Dendritic cell treated with granulocyte-macrophage colony-stimulating factor and Interleukin-4, amounts not matched to agents 40 ng/mL and 50 ng/mL, for 4 days (primary cell): Measurements from ENCODE around the gene SNX25.

Source experiments
- H3K27ac Mint-ChIP-seq: one replicate; pipeline ENCODE4 v1.8.0; 2022; ENCODE audit warnings: mild to moderate bottlenecking, mixed read lengths
- H3K27me3 Mint-ChIP-seq: one replicate; pipeline ENCODE4 v1.8.0; 2022; ENCODE audit warnings: mild to moderate bottlenecking, mixed read lengths
- H3K36me3 Mint-ChIP-seq: one replicate; pipeline ENCODE4 v1.8.0; 2022; ENCODE audit warnings: low read depth, mixed read lengths
- H3K4me1 Mint-ChIP-seq: one replicate; pipeline ENCODE4 v1.8.0; 2022; ENCODE audit warnings: low read depth, mixed read lengths
- H3K4me3 Mint-ChIP-seq: one replicate; pipeline ENCODE4 v1.8.0; 2022; ENCODE audit warnings: mild to moderate bottlenecking, moderate library complexity, mixed read lengths
- H3K9me3 Mint-ChIP-seq: one replicate; pipeline ENCODE4 v1.8.0; 2022; ENCODE audit warnings: mixed read lengths
- intact Hi-C: fragments of 100-400 bp; cut with micrococcal nuclease; formaldehyde crosslinking; loops from one replicate; pipeline ENCODE4 v1.15.0; 2022

The SNX25 gene

GRCh38 chr4:185209031-185209851 lies at the start of gene SNX25:
SNX25 (plus strand) TSS chr4:185209598; CDS start chr4:185209827, 229 bp downstream.
- Mint-ChIP-seq H3K4me3 (peak within 1 kb of the TSS; percentile 80), H3K36me3 (no peaks in the 10 kb centered on the region), H3K27ac (peak within 1 kb of the TSS; percentile 70), H3K27me3 (peaks cover 64% of the 10 kb centered on the region), H3K4me1 (peaks cover 43% of the 10 kb centered on the region), H3K9me3 (no peaks in the 10 kb centered on the region)
- intact Hi-C loops = loop anchor here (10.0 kb wide), 4 partner anchors 186 to 856 kb away; partner anchors contain the start of genes ANKRD37, LRP2BP, TLR3 and UFSP2

DNA sequence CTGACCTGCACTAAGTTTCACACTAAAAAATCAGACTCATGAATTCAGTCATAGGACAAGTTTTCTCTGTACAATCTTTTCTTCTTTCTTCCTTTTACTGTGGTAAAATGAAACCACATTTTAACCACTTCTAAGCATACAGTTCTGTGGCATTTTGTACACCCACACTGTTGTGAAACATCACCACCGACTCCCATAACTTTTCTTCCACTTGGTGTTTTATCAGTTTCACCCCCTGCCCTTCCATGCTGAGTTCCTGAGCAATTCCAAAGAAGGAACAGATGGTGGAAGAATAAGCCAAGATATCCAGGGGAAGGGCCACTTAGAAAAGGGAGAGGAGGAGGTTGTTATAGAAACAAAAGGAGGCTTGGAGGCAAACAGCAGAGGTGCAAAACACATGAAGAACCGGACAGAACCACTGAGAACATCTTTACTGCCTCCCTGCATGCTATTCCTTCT lies 43.8 kb upstream of the SNX25 start:
- H3K9me3 Mint-ChIP-seq = no peaks in the 10 kb centered on the region

DNA sequence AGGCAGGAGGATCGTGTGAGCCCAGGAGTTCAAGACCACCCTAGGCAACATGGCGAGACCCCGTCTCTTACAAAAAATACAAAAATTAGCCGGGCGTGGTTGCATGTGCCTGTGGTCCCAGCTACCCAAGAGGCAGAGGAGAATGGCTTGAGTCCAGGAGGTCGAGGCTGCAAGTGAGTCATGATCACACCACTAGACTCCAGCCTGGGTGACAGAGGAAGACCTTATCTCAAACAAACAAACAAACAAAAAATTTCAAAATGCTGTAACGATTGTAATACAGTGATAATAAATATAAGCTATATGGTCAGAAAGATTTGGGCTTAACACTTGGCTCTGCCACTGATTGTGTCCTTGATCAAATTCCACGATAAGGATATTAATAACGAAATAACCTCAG lies 42.2 kb upstream of the SNX25 start:
- Mint-ChIP-seq H3K4me1 (peaks cover 10% of the 10 kb centered on the region), H3K27ac (no peak overlapping the region), H3K36me3 (peaks cover 39% of the 10 kb centered on the region), H3K27me3 (no peaks in the 10 kb centered on the region), H3K9me3 (no peaks in the 10 kb centered on the region), H3K4me3 (no peak overlapping the region)
- intact Hi-C loops = no loop called here

More for the DNA sequence above, 43.8 kb upstream of the SNX25 start:
- peaks cover 10% of the 10 kb centered on the region for H3K4me1 Mint-ChIP-seq
- no peaks in the 10 kb centered on the region for H3K27me3 Mint-ChIP-seq
- H3K27ac Mint-ChIP-seq = no peak overlapping the region
- H3K4me3 Mint-ChIP-seq = no peak overlapping the region
- peaks cover 39% of the 10 kb centered on the region for H3K36me3 Mint-ChIP-seq
- intact Hi-C loops = no loop called here

- H3K4me3 Mint-ChIP-seq = no peak overlapping the region
- no peak overlapping the region for H3K27ac Mint-ChIP-seq
- H3K9me3 Mint-ChIP-seq = no peaks in the 10 kb centered on the region
- no peaks in the 10 kb centered on the region for H3K27me3 Mint-ChIP-seq
- H3K36me3 Mint-ChIP-seq = peaks cover 44% of the 10 kb centered on the region
- H3K4me1 Mint-ChIP-seq = no peaks in the 10 kb centered on the region
- intact Hi-C loops = no loop called here
Observed at GRCh38 chr4:185171373-185172071, 37.9 kb upstream of the SNX25 start.

DNA sequence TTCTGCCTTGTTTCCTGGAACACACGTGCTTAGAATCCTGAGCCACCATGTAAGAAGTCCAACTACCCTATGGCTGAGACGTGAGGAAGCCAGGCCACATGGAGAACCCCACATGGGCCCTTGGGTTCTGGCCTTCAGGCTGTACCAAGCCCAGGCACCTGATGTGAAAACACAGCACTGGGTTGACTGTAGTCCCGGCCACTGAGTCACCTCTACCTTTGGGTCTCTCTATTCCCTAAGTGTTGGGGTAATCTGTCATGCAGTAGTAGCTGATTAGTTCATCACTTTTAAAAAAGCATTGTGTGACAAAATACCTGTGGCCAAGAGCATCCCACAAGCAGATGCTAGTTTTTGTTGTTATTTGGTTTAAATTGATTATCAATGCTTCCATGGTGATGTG lies 29.9 kb upstream of the SNX25 start:
- Mint-ChIP-seq H3K4me1 (no peaks in the 10 kb centered on the region), H3K9me3 (no peaks in the 10 kb centered on the region), H3K27ac (no peak overlapping the region), H3K4me3 (no peak overlapping the region), H3K27me3 (no peaks in the 10 kb centered on the region), H3K36me3 (peaks cover 12% of the 10 kb centered on the region)
- intact Hi-C loops = no loop called here

DNA sequence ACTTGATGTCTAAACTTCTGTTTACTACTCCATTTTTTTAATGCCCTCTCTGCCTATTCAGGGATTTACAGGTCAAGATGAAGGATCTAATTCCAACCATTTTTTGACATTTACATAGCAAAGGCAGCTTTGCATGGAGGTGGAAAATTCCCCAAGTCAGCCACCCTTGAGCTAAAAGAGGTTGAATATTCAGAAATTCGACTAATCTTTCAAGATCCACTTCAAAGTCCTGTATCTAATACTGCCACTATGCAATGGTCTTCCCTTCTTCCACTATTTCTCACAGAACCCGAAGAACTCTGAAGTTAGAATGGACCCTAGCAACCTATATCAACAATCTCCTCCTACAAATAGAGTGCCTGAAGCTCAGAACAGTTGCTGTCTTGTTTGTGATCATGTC lies 27.2 kb upstream of the SNX25 start:
- H3K27ac Mint-ChIP-seq = no peak overlapping the region
- intact Hi-C loops = no loop called here

GRCh38 chr4:185183622-185184281 lies 25.6 kb upstream of the SNX25 start:
- H3K27me3 Mint-ChIP-seq = no peaks in the 10 kb centered on the region
- intact Hi-C loops = no loop called here
- H3K4me1 Mint-ChIP-seq = no peaks in the 10 kb centered on the region
- H3K9me3 Mint-ChIP-seq = no peaks in the 10 kb centered on the region
- H3K4me3 Mint-ChIP-seq = no peak overlapping the region
- peaks cover 5% of the 10 kb centered on the region for H3K36me3 Mint-ChIP-seq
- no peak overlapping the region for H3K27ac Mint-ChIP-seq

More for the DNA sequence above, 27.2 kb upstream of the SNX25 start:
- H3K9me3 Mint-ChIP-seq = no peaks in the 10 kb centered on the region
- H3K36me3 Mint-ChIP-seq = no peaks in the 10 kb centered on the region
- no peaks in the 10 kb centered on the region for H3K4me1 Mint-ChIP-seq
- H3K4me3 Mint-ChIP-seq = no peak overlapping the region
- no peaks in the 10 kb centered on the region for H3K27me3 Mint-ChIP-seq

DNA sequence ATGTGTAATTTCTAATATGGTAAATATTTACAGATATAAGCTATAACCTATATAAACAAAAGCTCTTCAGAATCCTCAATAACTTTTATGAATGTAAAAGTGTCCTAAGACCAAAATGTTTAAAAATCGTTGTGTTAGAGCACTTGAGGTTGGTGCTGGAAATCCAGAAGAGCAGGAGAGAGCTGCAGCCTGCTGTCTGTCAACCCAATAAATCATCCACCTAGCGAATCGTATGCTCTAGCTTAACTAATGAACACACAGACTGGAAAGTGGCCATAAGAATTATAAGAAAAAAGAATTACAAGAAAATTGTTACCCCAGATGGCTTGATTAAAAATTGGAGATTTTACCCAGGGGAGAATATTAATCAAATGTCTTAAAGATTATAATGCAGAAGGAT lies 22.6 kb upstream of the SNX25 start:
- no peaks in the 10 kb centered on the region for H3K4me1 Mint-ChIP-seq
- H3K27me3 Mint-ChIP-seq = no peaks in the 10 kb centered on the region
- no peak overlapping the region for H3K4me3 Mint-ChIP-seq
- H3K36me3 Mint-ChIP-seq = peaks cover 23% of the 10 kb centered on the region
- no peaks in the 10 kb centered on the region for H3K9me3 Mint-ChIP-seq
- intact Hi-C loops = no loop called here
- no peak overlapping the region for H3K27ac Mint-ChIP-seq

GRCh38 chr4:185189606-185190305 lies 19.6 kb upstream of the SNX25 start:
- no peak overlapping the region for H3K27ac Mint-ChIP-seq
- intact Hi-C loops = no loop called here
- peaks cover 23% of the 10 kb centered on the region for H3K36me3 Mint-ChIP-seq
- H3K27me3 Mint-ChIP-seq = no peaks in the 10 kb centered on the region
- H3K9me3 Mint-ChIP-seq = no peaks in the 10 kb centered on the region
- no peaks in the 10 kb centered on the region for H3K4me1 Mint-ChIP-seq
- H3K4me3 Mint-ChIP-seq = no peak overlapping the region

DNA sequence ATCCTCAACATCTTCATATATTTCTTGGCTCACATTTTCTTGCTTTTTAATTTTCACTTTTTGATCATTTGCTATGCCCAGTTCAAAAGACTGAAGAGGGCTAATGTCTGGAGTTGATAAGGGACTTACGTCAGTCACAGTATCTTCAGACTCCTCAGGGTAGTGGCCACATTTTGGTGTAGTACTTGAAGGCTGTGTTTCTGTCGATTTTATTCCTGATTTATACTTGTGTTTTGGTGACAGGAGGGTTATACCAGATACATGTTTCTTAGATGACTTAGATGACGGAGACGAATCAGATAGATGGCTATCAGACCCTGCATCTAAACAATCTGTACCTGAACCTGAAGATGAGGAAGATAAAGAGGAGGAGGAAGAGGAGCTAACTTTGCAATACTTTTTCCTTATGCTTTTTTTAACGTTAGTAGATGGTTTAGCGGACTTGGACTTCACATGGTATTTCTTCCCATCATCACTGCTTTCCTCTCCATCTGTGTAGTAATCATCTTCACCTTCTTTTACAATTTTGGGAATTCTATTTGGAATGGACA lies 19.0 kb upstream of the SNX25 start:
- intact Hi-C loops = no loop called here
- Mint-ChIP-seq H3K4me3 (no peak overlapping the region), H3K4me1 (no peaks in the 10 kb centered on the region), H3K36me3 (peaks cover 23% of the 10 kb centered on the region), H3K27ac (no peak overlapping the region), H3K27me3 (no peaks in the 10 kb centered on the region), H3K9me3 (no peaks in the 10 kb centered on the region)

GRCh38 chr4:185192059-185192458 lies 17.3 kb upstream of the SNX25 start:
- Mint-ChIP-seq H3K27ac (no peak overlapping the region), H3K4me3 (no peak overlapping the region), H3K36me3 (peaks cover 23% of the 10 kb centered on the region), H3K27me3 (no peaks in the 10 kb centered on the region), H3K4me1 (no peaks in the 10 kb centered on the region), H3K9me3 (no peaks in the 10 kb centered on the region)
- intact Hi-C loops = no loop called here

DNA sequence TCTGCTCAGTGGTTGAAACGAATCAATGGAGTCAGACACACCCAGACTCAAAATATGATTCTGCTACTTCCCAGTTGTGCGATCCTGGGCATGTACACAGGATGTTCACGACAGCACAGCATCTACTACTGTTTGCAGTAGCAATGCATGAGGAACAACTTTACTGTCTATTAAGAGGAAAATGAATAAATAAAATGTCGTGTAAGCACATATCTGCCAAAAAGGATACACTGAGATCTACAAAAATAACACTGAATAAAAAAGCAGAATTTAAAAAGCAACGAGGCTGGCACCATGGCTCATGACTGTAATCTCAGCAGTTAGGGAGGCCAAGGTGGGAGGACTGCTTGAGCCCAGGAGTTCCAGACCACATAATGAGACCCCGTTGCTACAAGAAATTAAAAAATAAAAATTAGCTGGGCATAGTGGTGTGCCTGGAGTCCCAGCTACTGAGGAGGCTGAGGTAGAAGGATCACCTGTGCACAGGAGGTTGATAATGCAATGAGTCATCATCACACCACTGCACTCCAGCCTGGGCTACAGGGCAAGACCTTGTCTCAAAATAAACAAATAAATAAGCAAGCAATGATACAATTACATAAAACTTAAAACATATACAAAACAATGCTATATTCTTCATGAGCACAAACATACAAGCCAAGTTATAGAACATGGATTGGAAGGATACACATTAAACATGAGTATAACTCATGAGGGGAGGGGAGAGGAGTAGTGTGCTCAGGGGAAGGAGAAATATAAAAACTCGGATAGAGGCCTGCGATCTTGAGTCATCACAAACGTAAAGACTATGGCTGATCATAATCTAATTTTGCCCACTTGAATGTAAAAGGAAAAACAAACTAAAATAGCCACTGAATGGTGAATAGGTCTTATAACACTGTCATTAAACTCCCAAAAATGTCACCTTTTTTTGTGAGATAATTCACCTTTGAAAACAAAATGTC lies 14.2 kb upstream of the SNX25 start:
- intact Hi-C loops = no loop called here
- Mint-ChIP-seq H3K9me3 (no peaks in the 10 kb centered on the region), H3K36me3 (peaks cover 10% of the 10 kb centered on the region), H3K4me1 (no peaks in the 10 kb centered on the region), H3K27ac (no peak overlapping the region), H3K27me3 (no peaks in the 10 kb centered on the region), H3K4me3 (no peak overlapping the region)
